GM12878 (cell line): ENCODE data around the gene DST.

Experiments used
- ATF3 ChIP-seq: IDR thresholded peaks from 2 replicates; pipeline ENCODE4 v1.6.1; 2011; ENCODE audit warnings: low read depth, mild to moderate bottlenecking, low read length, moderate library complexity, borderline replicate concordance; ENCODE audit errors: extremely low read depth
- CBFB ChIP-seq: IDR thresholded peaks from 2 replicates; pipeline ENCODE4 v1.6.1; 2016; ENCODE audit warnings: antibody characterized with exemption, low read depth
- CEBPB ChIP-seq, 2 experiments: fragments of 150-350 bp in 1 of 2; IDR thresholded peaks; 2 replicates each; pipeline ENCODE4 v1.6.1; 2012 to 2014; ENCODE audit warnings: low read depth in 2 of 2, low read length in 2 of 2, borderline replicate concordance in 1 of 2, inconsistent platforms in 1 of 2
- CTCF ChIP-seq, 3 experiments: IDR thresholded peaks in 2 of 3; conservative IDR thresholded peaks in 1 of 3; 2 replicates each; pipeline ENCODE4 v1.5.1; 2011; ENCODE audit warnings: low read depth in 3 of 3, low read length in 3 of 3, mild to moderate bottlenecking in 3 of 3, control low read depth in 2 of 3, moderate library complexity in 2 of 3, inconsistent platforms in 1 of 3, mixed read lengths in 1 of 3; ENCODE audit not compliant: control insufficient read depth in 2 of 3, insufficient read depth in 1 of 3; ENCODE audit errors: extremely low read depth in 1 of 3
- HDAC6 ChIP-seq: fragments of 200-600 bp; sonication (generic); IDR thresholded peaks from one replicate; pipeline ENCODE4 v1.8.0; 2017; ENCODE audit warnings: antibody characterized with exemption; ENCODE audit not compliant: unreplicated experiment
- NFXL1 ChIP-seq: fragments of 450-650 bp; IDR thresholded peaks from 2 replicates; pipeline ENCODE4 v1.6.1; 2017; ENCODE audit warnings: antibody characterized with exemption, mild to moderate bottlenecking, borderline replicate concordance
- NR2F1 ChIP-seq: fragments of 450-650 bp; conservative IDR thresholded peaks from 2 replicates; pipeline ENCODE4 v1.6.1; 2017; ENCODE audit warnings: mild to moderate bottlenecking
- POLR2AphosphoS5 ChIP-seq: IDR thresholded peaks from 2 replicates; pipeline ENCODE4 v1.6.1; 2011; ENCODE audit warnings: mild to moderate bottlenecking, low read length, inconsistent platforms
- RBBP5 ChIP-seq: fragments of 200-600 bp; sonication (generic); conservative IDR thresholded peaks from 2 replicates; pipeline ENCODE4 v1.6.1; 2016
- SUZ12 ChIP-seq: fragments of 200-600 bp; sonication (generic); IDR thresholded peaks from one replicate; pipeline ENCODE4 v1.6.1; 2018; ENCODE audit warnings: antibody characterized with exemption, mild to moderate bottlenecking; ENCODE audit not compliant: unreplicated experiment
- ZZZ3 ChIP-seq: IDR thresholded peaks from 2 replicates; pipeline ENCODE4 v1.6.1; 2011; ENCODE audit warnings: low read depth; ENCODE audit not compliant: control insufficient read depth, insufficient read length
- TF ChIP-seq, protein P1 (sequence below): IDR thresholded peaks from 2 replicates; pipeline ENCODE4 v1.6.1; 2012; ENCODE audit warnings: mild to moderate bottlenecking, low read depth, low read length
- TF ChIP-seq, protein P2 (sequence below): IDR thresholded peaks from 2 replicates; pipeline ENCODE4 v1.6.1; 2012; ENCODE audit warnings: low read depth, low read length, improper control_type of control experiment

DNA sequence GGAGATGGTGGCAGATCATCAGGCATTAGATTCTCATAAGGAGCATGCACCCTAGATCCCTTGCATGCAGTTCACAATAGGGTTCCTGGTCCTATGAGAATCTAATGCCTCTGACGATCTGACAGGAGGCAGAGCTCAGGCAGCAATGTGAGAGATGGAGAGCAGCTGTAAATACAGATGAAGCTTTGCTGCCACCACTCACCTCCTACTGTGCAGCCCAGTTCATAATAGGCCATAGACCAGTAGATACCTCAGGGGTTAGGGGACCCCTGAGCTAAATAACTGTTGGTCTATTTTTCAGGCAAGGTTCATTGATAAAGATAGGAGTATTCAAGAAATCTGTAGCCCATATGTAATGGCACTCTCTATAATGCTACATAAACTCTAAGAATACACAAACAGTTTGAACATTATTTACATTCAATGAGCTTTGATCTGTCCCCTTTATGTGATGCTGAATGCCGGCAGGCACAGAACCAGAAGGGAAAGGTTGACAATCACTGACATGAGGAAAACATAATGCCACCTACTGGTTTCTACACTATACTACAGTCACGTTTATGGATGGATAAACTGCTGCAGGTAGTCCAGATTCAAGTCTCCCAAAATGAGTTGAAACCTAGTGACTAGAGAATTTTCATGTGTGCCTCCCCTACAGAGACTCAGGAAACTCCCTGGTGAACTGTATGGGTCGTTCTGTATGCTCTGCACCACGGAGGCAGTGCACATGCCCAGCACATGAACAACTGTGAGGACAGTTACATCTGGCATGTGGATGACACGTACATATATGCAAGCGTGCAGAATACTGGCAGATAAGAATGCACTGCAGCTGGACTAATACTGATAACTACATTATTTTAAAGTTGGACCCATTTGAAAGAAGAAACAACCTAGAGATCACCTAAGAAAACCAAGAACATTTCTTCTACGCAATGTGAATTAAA, 72.0 kb downstream of the DST start:
- TF ChIP-seq CEBPB (IDR thresholded peaks at IDR 0.05; ENCODE audit: borderline replicate concordance in 1 of 2, low read depth in 2 of 2, low read length in 2 of 2), result no peak
- TF ChIP-seq SUZ12, result no peak
- no peak for TF ChIP-seq NR2F1
- TF ChIP-seq CBFB, result no peak
- TF ChIP-seq ATF3, result no peak
- TF ChIP-seq HDAC6, result no peak
- no peak for TF ChIP-seq NFXL1
- no peak for TF ChIP-seq POLR2AphosphoS5
- TF ChIP-seq ZZZ3, result no peak
- TF ChIP-seq, protein P1, sequence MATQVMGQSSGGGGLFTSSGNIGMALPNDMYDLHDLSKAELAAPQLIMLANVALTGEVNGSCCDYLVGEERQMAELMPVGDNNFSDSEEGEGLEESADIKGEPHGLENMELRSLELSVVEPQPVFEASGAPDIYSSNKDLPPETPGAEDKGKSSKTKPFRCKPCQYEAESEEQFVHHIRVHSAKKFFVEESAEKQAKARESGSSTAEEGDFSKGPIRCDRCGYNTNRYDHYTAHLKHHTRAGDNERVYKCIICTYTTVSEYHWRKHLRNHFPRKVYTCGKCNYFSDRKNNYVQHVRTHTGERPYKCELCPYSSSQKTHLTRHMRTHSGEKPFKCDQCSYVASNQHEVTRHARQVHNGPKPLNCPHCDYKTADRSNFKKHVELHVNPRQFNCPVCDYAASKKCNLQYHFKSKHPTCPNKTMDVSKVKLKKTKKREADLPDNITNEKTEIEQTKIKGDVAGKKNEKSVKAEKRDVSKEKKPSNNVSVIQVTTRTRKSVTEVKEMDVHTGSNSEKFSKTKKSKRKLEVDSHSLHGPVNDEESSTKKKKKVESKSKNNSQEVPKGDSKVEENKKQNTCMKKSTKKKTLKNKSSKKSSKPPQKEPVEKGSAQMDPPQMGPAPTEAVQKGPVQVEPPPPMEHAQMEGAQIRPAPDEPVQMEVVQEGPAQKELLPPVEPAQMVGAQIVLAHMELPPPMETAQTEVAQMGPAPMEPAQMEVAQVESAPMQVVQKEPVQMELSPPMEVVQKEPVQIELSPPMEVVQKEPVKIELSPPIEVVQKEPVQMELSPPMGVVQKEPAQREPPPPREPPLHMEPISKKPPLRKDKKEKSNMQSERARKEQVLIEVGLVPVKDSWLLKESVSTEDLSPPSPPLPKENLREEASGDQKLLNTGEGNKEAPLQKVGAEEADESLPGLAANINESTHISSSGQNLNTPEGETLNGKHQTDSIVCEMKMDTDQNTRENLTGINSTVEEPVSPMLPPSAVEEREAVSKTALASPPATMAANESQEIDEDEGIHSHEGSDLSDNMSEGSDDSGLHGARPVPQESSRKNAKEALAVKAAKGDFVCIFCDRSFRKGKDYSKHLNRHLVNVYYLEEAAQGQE, result no peak
- peak; percentile 50 to 51 (median 51) for TF ChIP-seq CTCF (IDR thresholded peaks at IDR 0.05 in 2 of 3, conservative IDR thresholded peaks at IDR 0.05 in 1 of 3; ENCODE audit: control insufficient read depth in 2 of 3, extremely low read depth in 1 of 3, insufficient read depth in 1 of 3, low read depth in 3 of 3, low read length in 3 of 3)
- TF ChIP-seq RBBP5, result no peak
- TF ChIP-seq, protein P2, sequence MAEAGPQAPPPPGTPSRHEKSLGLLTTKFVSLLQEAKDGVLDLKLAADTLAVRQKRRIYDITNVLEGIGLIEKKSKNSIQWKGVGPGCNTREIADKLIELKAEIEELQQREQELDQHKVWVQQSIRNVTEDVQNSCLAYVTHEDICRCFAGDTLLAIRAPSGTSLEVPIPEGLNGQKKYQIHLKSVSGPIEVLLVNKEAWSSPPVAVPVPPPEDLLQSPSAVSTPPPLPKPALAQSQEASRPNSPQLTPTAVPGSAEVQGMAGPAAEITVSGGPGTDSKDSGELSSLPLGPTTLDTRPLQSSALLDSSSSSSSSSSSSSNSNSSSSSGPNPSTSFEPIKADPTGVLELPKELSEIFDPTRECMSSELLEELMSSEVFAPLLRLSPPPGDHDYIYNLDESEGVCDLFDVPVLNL, result no peak
